ENCODE data around the gene GSTCD.
"Not testable (repeated sequence)": the region's sequence is repeated elsewhere in the genome, so short reads cannot be mapped to it uniquely, and the experiment has no call there.

DNA sequence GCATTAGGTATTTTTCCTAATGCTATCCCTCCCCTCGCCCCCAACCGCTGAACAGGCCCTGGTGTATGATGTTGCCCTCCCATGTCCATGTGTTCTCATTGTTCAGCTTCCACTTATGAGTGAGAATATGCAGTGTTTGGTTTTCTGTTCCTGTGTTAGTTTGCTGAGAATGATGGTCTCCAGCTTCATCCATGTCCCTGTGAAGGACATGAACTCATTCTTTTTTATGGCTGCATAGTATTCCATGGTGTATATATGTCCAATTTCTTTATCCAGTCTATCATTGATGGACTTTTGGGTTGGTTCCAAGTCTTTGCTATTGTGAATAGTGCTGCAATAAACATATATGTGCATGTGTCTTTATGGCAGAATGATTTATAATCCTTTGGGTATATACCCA lies 143.6 kb downstream of the GSTCD start:
- not testable (repeated sequence) for TF ChIP-seq SIN3A (IDR thresholded peaks at IDR 0.05; ENCODE audit: low read depth); ZBTB33 (IDR thresholded peaks at IDR 0.05; ENCODE audit: extremely low read depth, insufficient replicate concordance, low read length); POLR2A (IDR thresholded peaks at IDR 0.05; ENCODE audit: borderline replicate concordance, extremely low read depth, insufficient read depth, insufficient read length); POLR2AphosphoS5 (IDR thresholded peaks at IDR 0.05; ENCODE audit: low read depth, low read length)
- TF ChIP-seq, protein P1, sequence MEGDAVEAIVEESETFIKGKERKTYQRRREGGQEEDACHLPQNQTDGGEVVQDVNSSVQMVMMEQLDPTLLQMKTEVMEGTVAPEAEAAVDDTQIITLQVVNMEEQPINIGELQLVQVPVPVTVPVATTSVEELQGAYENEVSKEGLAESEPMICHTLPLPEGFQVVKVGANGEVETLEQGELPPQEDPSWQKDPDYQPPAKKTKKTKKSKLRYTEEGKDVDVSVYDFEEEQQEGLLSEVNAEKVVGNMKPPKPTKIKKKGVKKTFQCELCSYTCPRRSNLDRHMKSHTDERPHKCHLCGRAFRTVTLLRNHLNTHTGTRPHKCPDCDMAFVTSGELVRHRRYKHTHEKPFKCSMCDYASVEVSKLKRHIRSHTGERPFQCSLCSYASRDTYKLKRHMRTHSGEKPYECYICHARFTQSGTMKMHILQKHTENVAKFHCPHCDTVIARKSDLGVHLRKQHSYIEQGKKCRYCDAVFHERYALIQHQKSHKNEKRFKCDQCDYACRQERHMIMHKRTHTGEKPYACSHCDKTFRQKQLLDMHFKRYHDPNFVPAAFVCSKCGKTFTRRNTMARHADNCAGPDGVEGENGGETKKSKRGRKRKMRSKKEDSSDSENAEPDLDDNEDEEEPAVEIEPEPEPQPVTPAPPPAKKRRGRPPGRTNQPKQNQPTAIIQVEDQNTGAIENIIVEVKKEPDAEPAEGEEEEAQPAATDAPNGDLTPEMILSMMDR (IDR thresholded peaks at IDR 0.05 in 2 of 3, conservative IDR thresholded peaks at IDR 0.05 in 1 of 3; ENCODE audit: borderline replicate concordance in 1 of 3, insufficient read depth in 1 of 3, low read depth in 2 of 3, low read length in 2 of 3), result not testable (repeated sequence)

All from HCT116 (cell line).